ENCODE results near the gene WDR70. TPM values are rescaled to one million over a fixed set of nuclear protein-coding genes. Genes with fewer than 3 reads are reported as not detected.
"Not testable (repeated sequence)": the region's sequence is repeated elsewhere in the genome, so short reads cannot be mapped to it uniquely, and the experiment has no call there.

WDR70 gene
- total RNA-seq, 1 donor from 2014 or later, result 28.9 TPM

GRCh38 chr5:37668524-37669047, 289.5 kb downstream of the WDR70 start:
- Mint-ChIP-seq H3K36me3 (ENCODE audit: low read depth, unreplicated experiment) (peaks cover 4% of the 10 kb centered on the region), H3K4me1 (ENCODE audit: unreplicated experiment) (peaks cover 46% of the 10 kb centered on the region), H3K4me3 (ENCODE audit: unreplicated experiment) (no peak overlapping the region), H3K27me3 (ENCODE audit: unreplicated experiment) (peaks cover 5% of the 10 kb centered on the region), H3K27ac (ENCODE audit: unreplicated experiment) (peak overlapping the region; percentile 19), H3K9me3 (ENCODE audit: unreplicated experiment) (no peaks in the 10 kb centered on the region)
- DNase-seq (ENCODE audit: low spot score), result no peak
- TF ChIP-seq CTCF (IDR thresholded peaks at IDR 0.05; ENCODE audit: unreplicated experiment), result no peak

- H3K4me3 Mint-ChIP-seq (ENCODE audit: unreplicated experiment); H3K36me3 Mint-ChIP-seq (ENCODE audit: low read depth, unreplicated experiment); H3K9me3 Mint-ChIP-seq (ENCODE audit: unreplicated experiment); H3K27me3 Mint-ChIP-seq (ENCODE audit: unreplicated experiment): not testable (repeated sequence)
- peak overlapping the region; percentile 39 for H3K27ac Mint-ChIP-seq (ENCODE audit: unreplicated experiment)
- peaks cover 21% of the 10 kb centered on the region for H3K4me1 Mint-ChIP-seq (ENCODE audit: unreplicated experiment)
- peak; percentile 11 for DNase-seq (ENCODE audit: low spot score)
Observed at GRCh38 chr5:37672118-37672588, 293.0 kb downstream of the WDR70 start.

GRCh38 chr5:37674361-37674760, 295.2 kb downstream of the WDR70 start:
- not testable (repeated sequence) for H3K27me3 Mint-ChIP-seq (ENCODE audit: unreplicated experiment); DNase-seq (ENCODE audit: low spot score); H3K4me3 Mint-ChIP-seq (ENCODE audit: unreplicated experiment); H3K9me3 Mint-ChIP-seq (ENCODE audit: unreplicated experiment); H3K36me3 Mint-ChIP-seq (ENCODE audit: low read depth, unreplicated experiment); H3K27ac Mint-ChIP-seq (ENCODE audit: unreplicated experiment)
- H3K4me1 Mint-ChIP-seq (ENCODE audit: unreplicated experiment), result peaks cover 17% of the 10 kb centered on the region

- H3K27ac Mint-ChIP-seq (ENCODE audit: unreplicated experiment); DNase-seq (ENCODE audit: low spot score); H3K4me3 Mint-ChIP-seq (ENCODE audit: unreplicated experiment); H3K4me1 Mint-ChIP-seq (ENCODE audit: unreplicated experiment); H3K9me3 Mint-ChIP-seq (ENCODE audit: unreplicated experiment); H3K27me3 Mint-ChIP-seq (ENCODE audit: unreplicated experiment); H3K36me3 Mint-ChIP-seq (ENCODE audit: low read depth, unreplicated experiment): not testable (repeated sequence)
Observed at GRCh38 chr5:37679326-37679725, 300.2 kb downstream of the WDR70 start.

DNA sequence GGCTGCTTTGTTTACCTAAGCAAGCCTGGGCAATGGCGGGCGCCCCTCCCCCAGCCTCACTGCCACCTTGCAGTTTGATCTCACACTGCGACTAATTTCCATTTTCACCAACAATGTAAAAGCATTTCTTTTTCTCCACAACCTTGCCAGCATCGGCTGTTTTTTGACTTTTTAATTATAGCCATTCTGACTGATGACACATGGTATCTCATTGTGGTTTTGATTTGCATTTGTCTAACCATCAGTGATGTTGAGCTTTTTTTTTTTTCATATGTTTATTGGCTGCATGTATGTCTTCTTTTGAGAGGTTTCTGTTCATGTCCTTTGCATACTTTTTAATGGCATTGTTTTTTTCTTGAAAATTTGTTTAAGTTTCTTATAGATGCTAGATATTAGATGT, 300.8 kb downstream of the WDR70 start:
- H3K9me3 Mint-ChIP-seq (ENCODE audit: unreplicated experiment); H3K4me1 Mint-ChIP-seq (ENCODE audit: unreplicated experiment); H3K27me3 Mint-ChIP-seq (ENCODE audit: unreplicated experiment); DNase-seq (ENCODE audit: low spot score); H3K27ac Mint-ChIP-seq (ENCODE audit: unreplicated experiment); H3K4me3 Mint-ChIP-seq (ENCODE audit: unreplicated experiment); H3K36me3 Mint-ChIP-seq (ENCODE audit: low read depth, unreplicated experiment): not testable (repeated sequence)

GRCh38 chr5:37683072-37683471, 304.0 kb downstream of the WDR70 start:
- no peak for TF ChIP-seq CTCF (IDR thresholded peaks at IDR 0.05; ENCODE audit: unreplicated experiment)
- Mint-ChIP-seq H3K36me3 (ENCODE audit: low read depth, unreplicated experiment) (peaks cover 10% of the 10 kb centered on the region), H3K9me3 (ENCODE audit: unreplicated experiment) (peaks cover 6% of the 10 kb centered on the region), H3K4me1 (ENCODE audit: unreplicated experiment) (no peaks in the 10 kb centered on the region), H3K27me3 (ENCODE audit: unreplicated experiment) (no peaks in the 10 kb centered on the region), H3K4me3 (ENCODE audit: unreplicated experiment) (no peak overlapping the region), H3K27ac (ENCODE audit: unreplicated experiment) (no peak overlapping the region)
- no peak for DNase-seq (ENCODE audit: low spot score)

DNA sequence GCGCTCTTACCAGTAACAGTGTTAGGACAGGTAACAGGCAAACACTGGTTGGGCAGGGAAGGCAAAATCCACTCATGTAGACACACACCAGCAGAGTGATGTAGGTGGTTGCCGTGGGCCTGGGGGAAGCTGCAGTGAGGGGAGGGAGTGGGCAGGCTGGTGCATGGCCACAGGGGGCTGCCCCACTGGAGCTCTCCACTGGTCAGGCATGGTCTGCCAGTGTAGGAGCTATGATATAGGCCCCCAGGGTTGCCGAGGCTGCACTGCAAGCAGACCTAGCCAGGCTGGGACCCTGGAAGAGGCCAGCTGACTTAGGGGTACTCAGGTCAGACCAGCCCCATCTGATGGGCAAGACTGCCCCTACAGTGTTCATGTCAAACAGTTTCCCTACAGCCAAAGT, 306.1 kb downstream of the WDR70 start:
- H3K4me3 Mint-ChIP-seq (ENCODE audit: unreplicated experiment), result no peak overlapping the region

More for the DNA sequence above, 306.1 kb downstream of the WDR70 start:
- peaks cover 12% of the 10 kb centered on the region for H3K36me3 Mint-ChIP-seq (ENCODE audit: low read depth, unreplicated experiment)
- H3K9me3 Mint-ChIP-seq (ENCODE audit: unreplicated experiment), result peaks cover under 1% of the 10 kb centered on the region
- DNase-seq (ENCODE audit: low spot score), result no peak
- no peaks in the 10 kb centered on the region for H3K4me1 Mint-ChIP-seq (ENCODE audit: unreplicated experiment)
- H3K27me3 Mint-ChIP-seq (ENCODE audit: unreplicated experiment), result no peaks in the 10 kb centered on the region
- TF ChIP-seq CTCF (IDR thresholded peaks at IDR 0.05; ENCODE audit: unreplicated experiment), result no peak
- H3K27ac Mint-ChIP-seq (ENCODE audit: unreplicated experiment), result no peak overlapping the region

Measured in endothelial cell (in vitro differentiated cells).